Keratinocyte (primary cell): ENCODE results near the gene NPHP3. TPM values are rescaled to one million over a fixed set of nuclear protein-coding genes. Genes with fewer than 3 reads are reported as not detected.

Experiments
- DNase-seq: peaks from one replicate; pipeline ENCODE4 v3.0.0-alpha.2; 2011; ENCODE audit warnings: low read depth, missing footprints, low spot score
- FAIRE-seq: peaks from 2 replicates; lab custom pipeline; 2011; peaks lifted over from hg19 to GRCh38; lab: Jason Lieb, UNC
- H2AFZ ChIP-seq: 2 replicates; pipeline ENCODE4 v1.6.0; 2012; ENCODE audit warnings: low read length, control low read depth, inconsistent platforms; ENCODE audit not compliant: control insufficient read depth
- H3K27ac ChIP-seq: 2 replicates; pipeline ENCODE4 v1.5.1; 2011; ENCODE audit warnings: low read length; ENCODE audit not compliant: control insufficient read depth, insufficient read depth
- H3K27me3 ChIP-seq: 3 replicates; pipeline ENCODE4 v1.6.0; 2011; ENCODE audit warnings: low read length; ENCODE audit not compliant: control insufficient read depth, insufficient read depth; ENCODE audit errors: extremely low read depth
- H3K36me3 ChIP-seq, 2 experiments: 2 replicates in 1 of 2; 3 replicates in 1 of 2; pipeline ENCODE4 v1.5.1; 2011; ENCODE audit warnings: low read length in 2 of 2, mild to moderate bottlenecking in 1 of 2; ENCODE audit not compliant: control insufficient read depth in 2 of 2, insufficient read depth in 2 of 2; ENCODE audit errors: extremely low read depth in 1 of 2
- H3K4me1 ChIP-seq: 3 replicates; pipeline ENCODE4 v1.5.1; 2011; ENCODE audit warnings: low read length; ENCODE audit not compliant: control insufficient read depth, insufficient read depth; ENCODE audit errors: extremely low read depth
- H3K4me2 ChIP-seq: 3 replicates; pipeline ENCODE4 v1.6.0; 2011; ENCODE audit warnings: low read depth, low read length; ENCODE audit not compliant: control insufficient read depth, insufficient read depth; ENCODE audit errors: extremely low read depth
- H3K4me3 ChIP-seq, 3 experiments: fragments of 200-600 bp in 1 of 3; sonication (generic) in 1 of 3; 2 replicates in 2 of 3; 3 replicates in 1 of 3; pipeline ENCODE4 v1.5.1; 2011 to 2016; ENCODE audit warnings: low read length in 3 of 3, mild to moderate bottlenecking in 3 of 3, control low read depth in 2 of 3, inconsistent platforms in 1 of 3, low read depth in 1 of 3, mixed read lengths in 1 of 3, mixed run types in 1 of 3, moderate library complexity in 1 of 3; ENCODE audit not compliant: control insufficient read depth in 2 of 3, insufficient read depth in 2 of 3; ENCODE audit errors: extremely low read depth in 1 of 3
- H3K79me2 ChIP-seq: 2 replicates; pipeline ENCODE4 v1.6.0; 2012; ENCODE audit warnings: low read length; ENCODE audit not compliant: control insufficient read depth, insufficient read depth
- H3K9ac ChIP-seq: 3 replicates; pipeline ENCODE4 v1.6.0; 2011; ENCODE audit warnings: low read length; ENCODE audit not compliant: control insufficient read depth, insufficient read depth; ENCODE audit errors: extremely low read depth
- H3K9me1 ChIP-seq: 3 replicates; pipeline ENCODE4 v1.6.0; 2011; ENCODE audit warnings: low read length; ENCODE audit not compliant: control insufficient read depth, insufficient read depth; ENCODE audit errors: extremely low read depth
- H3K9me3 ChIP-seq: 2 replicates; pipeline ENCODE4 v1.5.1; 2012; ENCODE audit warnings: low read depth, low read length; ENCODE audit not compliant: control insufficient read depth
- H4K20me1 ChIP-seq: 3 replicates; pipeline ENCODE4 v1.6.0; 2011; ENCODE audit warnings: low read length; ENCODE audit not compliant: control insufficient read depth, insufficient read depth; ENCODE audit errors: extremely low read depth
- EZH2 ChIP-seq: IDR thresholded peaks from one replicate; pipeline ENCODE4 v1.6.1; 2012; ENCODE audit warnings: inconsistent platforms, mild to moderate bottlenecking, low read length, moderate library complexity
- dilution Hi-C: fragments of 300-500 bp; cut with MboI; formaldehyde crosslinking; loops from one replicate; pipeline ENCODE4 v1.7.0; 2020; ENCODE audit warnings: low sequenced_read_pairs; ENCODE audit not compliant: extremely low pct_ligation_motif_present
- polyA plus RNA-seq, 5 experiments: library from polyadenylated mRNA; depleted of rRNA in 3 of 5; stranded (reverse) in 3 of 5; stranded (forward) in 1 of 5; unstranded in 1 of 5; fragments of >200 nt; gene quantifications; 1 replicate in 1 of 5; 2 replicates in 3 of 5; 3 replicates in 1 of 5; pipeline versions ENCODE4 v1.2.1 to v1.2.3, GENCODE V29; 2011 to 2012; ENCODE audit warnings: missing spikeins in 2 of 5, low read depth in 1 of 5, low replicate concordance in 1 of 5
- TF ChIP-seq, protein P1 (sequence below), 3 experiments: IDR thresholded peaks in 1 of 3; conservative IDR thresholded peaks in 1 of 3; optimal IDR thresholded peaks in 1 of 3; 2 replicates in 2 of 3; 3 replicates in 1 of 3; pipeline versions ENCODE3 to v1.5.1; 2011; ENCODE audit warnings: low read length in 3 of 3, mild to moderate bottlenecking in 3 of 3, moderate library complexity in 2 of 3, control low read depth in 1 of 3, inconsistent platforms in 1 of 3; ENCODE audit not compliant: insufficient read depth in 2 of 3; ENCODE audit errors: extremely low read depth in 1 of 3

Gene NPHP3
- polyA plus RNA-seq, 1 donor (not counting 4 experiments of a cell fraction or from before 2014, with no cell fraction given) = 22.4 TPM

DNA sequence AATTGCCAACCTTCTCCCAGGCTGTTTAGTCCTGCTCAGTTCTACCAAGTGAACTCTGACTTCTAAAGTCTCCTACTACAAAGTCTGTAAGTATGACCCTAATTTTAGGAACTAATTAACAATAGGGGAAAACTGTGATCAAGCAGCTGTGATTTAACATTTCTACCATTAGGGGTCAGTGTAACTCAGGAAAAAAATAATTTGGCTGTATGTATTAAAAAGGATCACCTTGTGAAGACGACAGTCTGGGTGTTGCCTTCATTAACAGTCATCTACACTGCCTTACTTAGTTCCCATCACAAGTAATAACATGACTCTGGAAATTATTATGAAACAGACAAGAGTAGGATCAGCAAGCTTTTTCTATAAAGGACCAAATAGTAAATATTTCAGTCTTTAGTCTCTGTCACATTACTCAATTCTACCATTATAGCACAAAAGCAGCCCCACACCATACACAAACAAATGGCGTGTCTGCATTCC, 4.2 kb upstream of the NPHP3 start:
- Histone ChIP-seq H3K27me3 (peaks cover 4% of the 10 kb centered on the region), H2AFZ (no peak overlapping the region), H3K4me2 (peak overlapping the region; percentile 27), H3K9me3 (no peaks in the 10 kb centered on the region), H3K9me1 (no peaks in the 10 kb centered on the region), H3K36me3 (no peaks in the 10 kb centered on the region), H4K20me1 (no peaks in the 10 kb centered on the region), H3K9ac (no peak overlapping the region), H3K4me3 (no peak overlapping the region), H3K79me2 (peaks cover 5% of the 10 kb centered on the region), H3K27ac (no peak overlapping the region), H3K4me1 (peaks cover 4% of the 10 kb centered on the region)
- TF ChIP-seq EZH2 = no peak
- TF ChIP-seq, protein P1, sequence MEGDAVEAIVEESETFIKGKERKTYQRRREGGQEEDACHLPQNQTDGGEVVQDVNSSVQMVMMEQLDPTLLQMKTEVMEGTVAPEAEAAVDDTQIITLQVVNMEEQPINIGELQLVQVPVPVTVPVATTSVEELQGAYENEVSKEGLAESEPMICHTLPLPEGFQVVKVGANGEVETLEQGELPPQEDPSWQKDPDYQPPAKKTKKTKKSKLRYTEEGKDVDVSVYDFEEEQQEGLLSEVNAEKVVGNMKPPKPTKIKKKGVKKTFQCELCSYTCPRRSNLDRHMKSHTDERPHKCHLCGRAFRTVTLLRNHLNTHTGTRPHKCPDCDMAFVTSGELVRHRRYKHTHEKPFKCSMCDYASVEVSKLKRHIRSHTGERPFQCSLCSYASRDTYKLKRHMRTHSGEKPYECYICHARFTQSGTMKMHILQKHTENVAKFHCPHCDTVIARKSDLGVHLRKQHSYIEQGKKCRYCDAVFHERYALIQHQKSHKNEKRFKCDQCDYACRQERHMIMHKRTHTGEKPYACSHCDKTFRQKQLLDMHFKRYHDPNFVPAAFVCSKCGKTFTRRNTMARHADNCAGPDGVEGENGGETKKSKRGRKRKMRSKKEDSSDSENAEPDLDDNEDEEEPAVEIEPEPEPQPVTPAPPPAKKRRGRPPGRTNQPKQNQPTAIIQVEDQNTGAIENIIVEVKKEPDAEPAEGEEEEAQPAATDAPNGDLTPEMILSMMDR (optimal IDR thresholded peaks at IDR 0.05 in 1 of 3, IDR thresholded peaks at IDR 0.05 in 1 of 3, conservative IDR thresholded peaks at IDR 0.05 in 1 of 3; ENCODE audit: extremely low read depth in 1 of 3, insufficient read depth in 2 of 3, low read length in 3 of 3) = peak in 2 of 3 experiments; percentile 40 to 56
- FAIRE-seq (peak; percentile 86), DNase-seq (no peak)
- dilution Hi-C loops = no loop called here

DNA sequence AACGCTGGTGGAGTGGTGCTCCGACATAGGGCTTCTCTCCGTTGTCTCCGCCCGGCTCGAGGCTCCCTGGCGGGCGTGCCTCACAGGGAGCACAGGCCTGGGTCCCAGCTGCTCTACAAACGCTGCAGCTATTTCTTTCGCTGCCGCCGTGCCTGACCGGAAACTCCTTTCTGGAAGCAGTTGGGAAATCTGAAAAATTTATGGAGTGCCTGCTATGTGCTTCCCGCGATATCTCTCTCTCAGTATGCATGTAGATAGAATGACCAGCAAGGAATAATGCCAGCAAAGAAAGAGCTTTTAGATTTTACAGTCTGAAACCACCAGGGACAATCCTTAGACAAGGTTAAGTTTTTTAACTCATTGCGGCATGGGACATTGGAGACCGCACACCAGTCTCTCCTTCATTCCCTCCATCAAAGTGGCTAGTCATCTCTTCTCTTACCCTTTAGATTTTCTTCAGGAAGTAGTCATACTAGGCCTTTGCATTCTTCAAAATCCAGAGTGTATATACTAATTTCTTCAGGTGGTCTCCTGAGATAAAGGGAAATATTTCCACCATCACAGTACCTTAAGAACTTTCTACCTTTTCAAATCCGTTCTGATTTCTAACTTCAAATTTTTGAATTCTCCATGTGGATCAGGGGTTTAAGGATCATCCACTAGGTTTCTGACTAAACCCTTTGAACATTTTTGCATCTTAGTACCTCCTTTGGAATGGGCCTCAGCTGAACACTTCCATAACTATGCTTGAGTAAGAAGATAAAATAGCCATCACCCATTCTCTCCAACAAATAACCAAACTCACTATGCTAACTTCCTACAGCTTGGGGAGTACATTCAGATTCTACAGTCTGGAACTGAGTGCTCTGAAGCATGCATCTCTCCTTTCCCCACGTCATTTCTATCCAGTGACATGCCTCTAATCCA, 1.1 kb upstream of the NPHP3 start:
- Histone ChIP-seq H3K36me3 (no peaks in the 10 kb centered on the region), H3K9ac (peak overlapping the region; percentile 59), H4K20me1 (no peaks in the 10 kb centered on the region), H3K9me3 (no peaks in the 10 kb centered on the region), H2AFZ (peak overlapping the region; percentile 97), H3K4me2 (peak overlapping the region; percentile 85), H3K4me3 (peak overlapping the region; percentile 58 to 80 (median 69)), H3K9me1 (no peaks in the 10 kb centered on the region), H3K27ac (peak overlapping the region; percentile 44), H3K4me1 (peaks cover 17% of the 10 kb centered on the region), H3K79me2 (peaks cover 17% of the 10 kb centered on the region), H3K27me3 (no peaks in the 10 kb centered on the region)
- dilution Hi-C loops = no loop called here
- DNase-seq (no peak), FAIRE-seq (peak; percentile 56)
- TF ChIP-seq, protein P1 (optimal IDR thresholded peaks at IDR 0.05 in 1 of 3, IDR thresholded peaks at IDR 0.05 in 1 of 3, conservative IDR thresholded peaks at IDR 0.05 in 1 of 3; ENCODE audit: extremely low read depth in 1 of 3, insufficient read depth in 2 of 3, low read length in 3 of 3) = no peak
